HTR-8/SVneo (cell line): ENCODE results near the gene PGM2L1.
"Not testable (repeated sequence)": the region's sequence is repeated elsewhere in the genome, so short reads cannot be mapped to it uniquely, and the experiment has no call there.

Source experiments
- DNase-seq: peaks from one replicate; pipeline ENCODE4 v3.0.0; 2011; ENCODE audit warnings: low spot score, mixed read lengths; ENCODE audit not compliant: insufficient read length
- FAIRE-seq: peaks from 2 replicates; lab custom pipeline; 2011; peaks lifted over from hg19 to GRCh38; lab: Jason Lieb, UNC

Gene PGM2L1

GRCh38 chr11:74403607-74404321 lies 5.5 kb upstream of the PGM2L1 start:
- no peak for FAIRE-seq
- no peak for DNase-seq

GRCh38 chr11:74400606-74401005 lies 2.4 kb upstream of the PGM2L1 start:
- DNase-seq = no peak
- no peak for FAIRE-seq

GRCh38 chr11:74397501-74398243 lies 561 bp downstream of the PGM2L1 start:
- peak; percentile 16 for FAIRE-seq

GRCh38 chr11:74392256-74392655 lies 6.0 kb downstream of the PGM2L1 start:
- DNase-seq (no peak), FAIRE-seq (no peak)

More at GRCh38 chr11:74397501-74398243, 561 bp downstream of the PGM2L1 start:
- DNase-seq = peak; percentile 56

GRCh38 chr11:74391193-74391592 lies 7.0 kb downstream of the PGM2L1 start:
- FAIRE-seq (no peak), DNase-seq (no peak)

GRCh38 chr11:74390697-74391096 lies 7.5 kb downstream of the PGM2L1 start:
- no peak for DNase-seq
- no peak for FAIRE-seq

GRCh38 chr11:74388678-74389327 lies 9.4 kb downstream of the PGM2L1 start:
- peak; percentile 54 for DNase-seq
- FAIRE-seq = peak; percentile 81

DNA sequence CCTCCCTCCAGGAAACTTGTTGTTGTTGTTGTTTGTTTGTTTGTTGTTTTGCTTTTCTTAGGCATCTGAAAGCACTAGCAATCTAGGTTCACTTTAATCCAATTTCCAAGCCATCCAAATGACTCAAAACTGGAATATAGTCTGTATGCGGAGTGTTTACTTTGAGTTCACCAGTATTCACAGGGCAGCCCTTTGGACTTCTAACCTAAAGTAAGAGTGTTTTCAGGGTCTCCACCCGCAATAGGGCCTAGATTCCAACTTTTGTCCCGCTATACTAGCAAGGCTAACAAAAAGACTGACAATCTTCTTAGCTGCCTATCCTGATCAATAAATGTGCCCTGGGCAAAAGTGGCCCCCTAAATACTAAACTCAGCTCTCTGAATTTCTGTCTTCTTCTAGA lies 13.6 kb downstream of the PGM2L1 start:
- DNase-seq (no peak), FAIRE-seq (no peak)

GRCh38 chr11:74380746-74381439 lies 17.3 kb downstream of the PGM2L1 start:
- FAIRE-seq (no peak), DNase-seq (no peak)

GRCh38 chr11:74377689-74378088 lies 20.5 kb downstream of the PGM2L1 start:
- FAIRE-seq (no peak), DNase-seq (no peak)

- DNase-seq = no peak
- no peak for FAIRE-seq
Observed at GRCh38 chr11:74373382-74373781, 24.9 kb downstream of the PGM2L1 start.

- DNase-seq = peak; percentile 56
- FAIRE-seq = peak; percentile 70
Observed at GRCh38 chr11:74371269-74372052, 26.8 kb downstream of the PGM2L1 start.

DNA sequence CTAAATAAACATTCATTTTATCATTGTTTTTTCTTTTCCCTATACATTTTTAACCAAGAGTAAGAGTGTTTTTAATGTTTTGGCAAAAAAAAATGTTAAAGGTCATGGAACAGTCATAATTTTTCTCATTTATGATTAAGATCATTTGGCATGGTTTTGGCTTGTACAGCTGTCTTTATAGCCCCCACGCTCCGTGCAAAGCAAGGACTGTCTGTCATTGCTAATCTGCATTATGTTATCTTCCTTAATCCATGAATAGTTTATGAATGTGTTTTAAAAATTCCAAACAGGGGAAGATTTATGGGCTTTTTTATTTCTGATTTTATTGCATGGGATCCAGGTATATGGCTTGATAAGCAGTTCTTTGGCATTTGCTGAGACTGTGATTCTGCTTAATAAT lies 28.1 kb downstream of the PGM2L1 start:
- FAIRE-seq = no peak
- DNase-seq = peak; percentile 22

DNA sequence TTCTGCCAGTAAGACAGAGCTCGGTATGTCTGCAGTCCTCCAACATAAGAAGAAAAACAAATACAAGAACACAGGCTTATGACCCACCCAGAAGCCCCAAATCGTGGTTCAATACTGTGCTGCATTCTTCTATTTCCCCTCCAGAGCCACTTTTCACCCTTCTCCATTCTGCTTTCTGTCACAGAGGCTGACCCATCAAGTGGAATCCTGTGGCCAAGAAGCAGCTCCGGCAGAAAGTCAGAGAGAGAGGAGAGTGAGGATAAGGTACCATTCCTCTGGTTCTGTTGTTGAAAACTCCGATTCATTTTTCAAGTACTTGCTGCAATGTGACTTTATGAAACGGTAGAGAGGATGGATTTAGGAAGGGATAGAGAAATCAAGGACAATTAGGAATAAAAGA lies 30.4 kb downstream of the PGM2L1 start:
- no peak for DNase-seq
- peak; percentile 23 for FAIRE-seq

DNA sequence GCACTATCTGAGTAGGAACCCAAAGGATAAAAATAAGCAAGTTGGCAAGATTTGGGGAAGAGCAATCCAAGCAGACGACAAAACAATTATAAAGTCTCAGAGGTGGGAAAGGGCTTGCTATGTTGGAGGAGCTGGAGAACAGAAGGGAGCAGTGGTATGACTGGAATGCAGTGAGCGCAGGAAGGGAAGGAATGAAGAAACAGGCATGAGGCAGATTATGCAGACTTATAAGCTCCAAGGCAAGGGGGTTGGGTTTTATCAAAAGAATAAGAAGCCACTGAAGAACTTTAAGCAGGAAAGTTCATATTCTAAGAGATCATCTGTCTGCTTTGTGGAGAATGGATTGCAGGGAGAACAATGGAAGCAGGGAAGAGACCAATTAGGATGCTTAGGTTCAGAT lies 31.7 kb downstream of the PGM2L1 start:
- peak; percentile 44 for FAIRE-seq
- peak; percentile 51 for DNase-seq

DNA sequence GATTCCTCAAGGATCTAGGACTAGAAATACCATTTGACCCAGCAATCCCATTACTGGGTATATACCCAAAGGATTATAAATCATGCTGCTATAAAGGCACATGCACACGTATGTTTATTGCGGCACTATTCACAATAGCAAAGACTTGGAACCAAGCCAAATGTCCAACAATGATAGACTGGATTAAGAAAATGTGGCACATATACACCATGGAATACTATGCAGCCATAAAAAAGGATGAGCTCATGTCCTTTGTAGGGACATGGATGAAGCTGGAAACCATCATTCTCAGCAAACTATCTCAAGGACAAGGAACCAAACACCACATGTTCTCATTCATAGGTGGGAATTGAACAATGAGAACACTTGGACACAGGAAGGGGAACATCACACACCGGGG lies 32.4 kb downstream of the PGM2L1 start:
- FAIRE-seq, DNase-seq: not testable (repeated sequence)

DNA sequence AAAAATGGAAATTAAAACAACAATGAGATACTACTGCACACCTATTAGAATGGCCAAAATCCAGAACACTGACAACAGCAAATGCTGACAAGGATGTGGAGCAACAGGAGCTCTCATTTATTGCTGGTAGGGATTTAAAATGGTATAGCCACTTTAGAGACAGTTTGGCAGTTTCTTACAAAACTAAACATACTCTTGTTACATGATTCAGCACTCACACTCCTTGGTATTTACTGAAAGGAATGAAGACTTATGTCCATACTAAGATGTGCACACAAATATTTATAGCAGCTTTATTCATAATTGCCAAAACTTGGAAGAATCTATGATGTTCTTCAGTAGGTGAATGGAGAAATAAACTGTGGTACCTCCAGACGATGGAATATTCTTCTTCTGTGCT lies 40.8 kb downstream of the PGM2L1 start:
- DNase-seq (no peak), FAIRE-seq (no peak)

DNA sequence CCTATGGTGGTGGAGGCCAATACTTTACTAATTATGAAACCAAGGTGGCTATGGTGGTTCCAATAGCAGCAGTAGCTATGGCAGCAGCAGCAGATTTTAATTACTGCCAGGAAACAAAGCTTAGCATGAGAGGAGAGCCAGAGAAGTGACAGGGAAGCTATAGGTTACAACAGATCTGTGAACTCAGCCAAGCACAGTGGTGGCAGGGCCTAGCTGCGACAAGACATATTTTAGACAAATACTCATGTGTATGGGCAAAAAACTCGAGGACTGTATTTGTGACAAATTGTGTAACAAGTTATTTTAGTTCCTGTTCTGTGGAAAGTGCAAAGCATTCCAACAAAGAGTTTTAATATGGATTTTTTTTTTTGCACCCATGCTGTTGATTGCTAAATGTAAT lies 42.6 kb downstream of the PGM2L1 start:
- DNase-seq = no peak
- FAIRE-seq = no peak

- DNase-seq = no peak
- no peak for FAIRE-seq
Observed at GRCh38 chr11:74354036-74354435, 44.2 kb downstream of the PGM2L1 start.

GRCh38 chr11:74347381-74347780 lies 50.9 kb downstream of the PGM2L1 start:
- FAIRE-seq (peak; percentile 69), DNase-seq (no peak)
